Measurements from ENCODE around the gene CADM2.

DNA sequence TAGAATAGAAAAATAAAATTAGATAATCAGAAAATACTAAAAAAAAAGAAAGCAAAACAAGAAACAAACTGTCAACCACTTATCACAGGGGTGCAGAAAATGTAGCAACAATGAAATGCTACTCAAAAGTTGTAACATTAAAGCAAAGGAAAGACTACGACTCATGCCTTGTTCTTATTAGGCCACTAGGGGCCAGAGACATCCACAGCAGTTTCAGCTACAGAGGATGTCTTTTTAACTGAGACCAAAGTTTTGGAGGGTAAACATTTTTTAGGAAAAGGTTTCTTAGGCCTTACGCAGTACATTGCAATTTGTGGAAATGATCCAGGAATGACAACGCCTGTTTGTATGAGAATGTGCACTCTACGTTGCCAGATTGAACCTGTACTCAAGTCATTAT lies 15.4 kb upstream of the CADM2 start:
- TF ChIP-seq CTCF (IDR thresholded peaks at IDR 0.05) (peak in 1 of 6 experiments; percentile 24), POLR2A (IDR thresholded peaks at IDR 0.05) (no peak)

Measured in thyroid gland (tissue), 4 donors.